ENCODE data around the gene SLC7A5.

The SLC7A5 gene

DNA sequence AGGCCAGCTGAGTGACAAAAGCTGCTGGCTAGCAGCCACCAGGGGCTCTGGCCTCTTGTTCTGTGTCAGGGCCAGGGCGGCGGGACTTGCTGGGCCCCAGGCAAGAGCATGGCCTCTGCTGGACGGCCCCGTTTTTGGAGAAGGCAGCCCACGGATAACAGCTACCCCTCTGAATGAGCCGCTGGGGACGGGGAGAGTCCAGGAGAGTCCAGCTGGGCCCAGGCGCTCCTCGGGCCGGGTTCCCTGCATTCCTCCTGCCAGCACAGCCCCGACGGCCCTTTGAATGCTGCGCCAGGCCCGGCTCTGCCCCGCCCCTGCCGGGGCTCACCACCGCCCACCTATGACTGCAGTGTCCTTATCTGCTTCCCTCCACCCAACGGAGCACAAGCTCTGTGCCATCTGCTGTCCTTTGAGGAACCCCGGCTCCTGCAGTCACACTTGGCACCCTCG, 33.4 kb downstream of the SLC7A5 start:
- no peak for TF ChIP-seq CTCF (conservative IDR thresholded peaks at IDR 0.05)
- TF ChIP-seq ZFX (IDR thresholded peaks at IDR 0.05) = no peak
- H3K27ac ChIP-seq = no peak overlapping the region

- no peak overlapping the region for H3K27ac ChIP-seq
- TF ChIP-seq ZFX (IDR thresholded peaks at IDR 0.05) (no peak), CTCF (conservative IDR thresholded peaks at IDR 0.05) (no peak)
Observed at GRCh38 chr16:87834668-87835473, 34.4 kb downstream of the SLC7A5 start.

DNA sequence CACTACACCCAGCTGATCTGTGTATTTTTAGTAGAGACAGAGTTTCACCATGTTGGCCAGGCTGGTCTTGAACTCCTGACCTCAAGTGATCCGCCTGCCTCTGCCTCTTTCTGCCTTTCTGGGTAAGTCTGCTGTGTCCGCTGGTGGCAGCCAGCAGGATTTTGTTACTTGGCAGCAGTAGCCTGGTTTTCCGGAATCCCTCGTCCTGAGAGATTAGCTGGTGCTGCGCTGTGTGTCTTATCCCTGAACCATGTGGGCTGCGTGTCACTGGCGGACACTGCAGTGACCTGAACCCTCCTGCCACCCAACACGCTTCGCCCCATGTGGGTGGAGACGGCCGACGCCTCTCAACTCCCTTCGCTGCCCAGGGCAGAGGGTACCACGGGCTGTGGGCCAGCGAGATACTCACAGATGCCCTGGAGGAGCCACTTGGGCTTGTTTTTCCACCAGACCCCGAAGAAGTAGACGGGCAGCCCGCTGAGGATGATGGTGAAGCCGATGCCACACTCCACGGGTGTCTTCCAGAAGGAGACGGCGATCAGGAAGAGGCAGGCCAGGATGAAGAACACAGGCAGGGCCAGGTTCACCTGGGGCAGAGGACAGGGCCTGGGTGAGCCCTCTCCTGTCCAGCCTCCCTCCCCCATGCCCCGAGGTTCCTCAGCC, 35.2 kb downstream of the SLC7A5 start:
- TF ChIP-seq ZFX (IDR thresholded peaks at IDR 0.05) = no peak
- TF ChIP-seq CTCF (conservative IDR thresholded peaks at IDR 0.05) = no peak
- H3K27ac ChIP-seq = no peak overlapping the region

DNA sequence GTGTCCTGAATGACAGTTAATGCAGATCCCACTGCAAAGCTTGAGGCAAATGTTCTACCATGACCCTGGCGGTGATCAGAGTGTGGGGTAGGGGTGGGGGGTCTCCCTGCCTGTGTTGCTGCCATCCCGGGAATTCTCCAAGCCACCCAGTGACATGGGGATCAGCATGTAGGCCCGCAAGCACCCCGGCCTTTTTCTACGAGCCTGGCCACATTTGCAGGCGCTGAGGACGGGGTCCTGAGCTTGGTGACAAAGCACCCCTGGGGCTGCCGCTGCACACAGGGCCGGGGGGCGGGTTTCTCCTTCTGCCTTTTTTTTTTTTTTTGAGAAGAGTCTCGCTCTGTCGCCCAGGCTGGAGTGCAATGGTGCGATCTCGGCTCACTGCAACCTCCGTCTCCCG, 35.8 kb downstream of the SLC7A5 start:
- no peak overlapping the region for H3K27ac ChIP-seq
- TF ChIP-seq CTCF (conservative IDR thresholded peaks at IDR 0.05) (no peak), ZFX (IDR thresholded peaks at IDR 0.05) (no peak)

- no peak for TF ChIP-seq ZFX (IDR thresholded peaks at IDR 0.05)
- no peak for TF ChIP-seq CTCF (conservative IDR thresholded peaks at IDR 0.05)
- no peak overlapping the region for H3K27ac ChIP-seq
Observed at GRCh38 chr16:87832741-87833502, 36.4 kb downstream of the SLC7A5 start.

DNA sequence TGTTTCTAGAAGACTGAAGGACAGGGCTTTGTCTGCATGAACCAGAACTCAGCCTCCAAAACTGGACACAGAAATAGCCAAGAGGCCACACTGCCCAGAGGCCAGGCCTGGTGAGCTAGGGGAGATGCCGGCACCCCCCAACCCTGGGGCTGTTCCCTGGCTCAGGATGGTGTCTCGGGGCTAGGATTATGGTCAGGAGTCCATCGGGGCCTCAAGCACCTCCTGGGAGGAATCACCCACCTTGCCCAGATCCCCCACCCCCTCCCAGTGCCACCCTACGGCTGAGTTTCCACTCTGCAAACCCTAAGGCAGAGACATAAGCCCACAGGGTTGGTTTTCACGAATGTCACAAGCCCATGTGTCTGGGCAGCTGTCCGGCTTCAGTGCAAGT, 37.2 kb downstream of the SLC7A5 start:
- TF ChIP-seq ZFX (IDR thresholded peaks at IDR 0.05) = no peak
- no peak overlapping the region for H3K27ac ChIP-seq

- no peak overlapping the region for H3K27ac ChIP-seq
- no peak for TF ChIP-seq CTCF (conservative IDR thresholded peaks at IDR 0.05)
- TF ChIP-seq ZFX (IDR thresholded peaks at IDR 0.05) = no peak
Observed at GRCh38 chr16:87831421-87832136, 37.7 kb downstream of the SLC7A5 start.

Data from C4-2B (cell line).